Tibial nerve (tissue), 4 donors: Measurements from ENCODE around the gene PCSK2.

Source experiments
- CTCF ChIP-seq, 5 experiments: fragments of 200-600 bp in 3 of 5; fragments of 450-650 bp in 2 of 5; sonication (generic) in 3 of 5; IDR thresholded peaks; one replicate each; pipeline ENCODE4 v1.5.1; 2016 to 2019; ENCODE audit warnings: antibody characterized with exemption in 5 of 5, mild to moderate bottlenecking in 3 of 5, moderate library complexity in 2 of 5
- EP300 ChIP-seq, 2 donors: sonication (generic); formaldehyde crosslinking; IDR thresholded peaks; one replicate each; pipeline ENCODE4 v1.6.1; 2017; ENCODE audit warnings: antibody characterized with exemption in 2 of 2, mild to moderate bottlenecking in 1 of 2
- POLR2A ChIP-seq, 2 donors: fragments of 450-650 bp; IDR thresholded peaks; one replicate each; pipeline ENCODE4 v1.6.1; 2017; ENCODE audit warnings: antibody characterized with exemption in 2 of 2, mild to moderate bottlenecking in 2 of 2, moderate library complexity in 2 of 2

- TF ChIP-seq CTCF (IDR thresholded peaks at IDR 0.05): no peak
- no peak for TF ChIP-seq POLR2A (IDR thresholded peaks at IDR 0.05)
- no peak for TF ChIP-seq EP300 (IDR thresholded peaks at IDR 0.05)
Measured at GRCh38 chr20:17465236-17465635, 238.4 kb downstream of the PCSK2 start.
